ENCODE measurements around the gene ANKRD61.
"Not testable (repeated sequence)": the region's sequence is repeated elsewhere in the genome, so short reads cannot be mapped to it uniquely, and the experiment has no call there.

Gene ANKRD61

DNA sequence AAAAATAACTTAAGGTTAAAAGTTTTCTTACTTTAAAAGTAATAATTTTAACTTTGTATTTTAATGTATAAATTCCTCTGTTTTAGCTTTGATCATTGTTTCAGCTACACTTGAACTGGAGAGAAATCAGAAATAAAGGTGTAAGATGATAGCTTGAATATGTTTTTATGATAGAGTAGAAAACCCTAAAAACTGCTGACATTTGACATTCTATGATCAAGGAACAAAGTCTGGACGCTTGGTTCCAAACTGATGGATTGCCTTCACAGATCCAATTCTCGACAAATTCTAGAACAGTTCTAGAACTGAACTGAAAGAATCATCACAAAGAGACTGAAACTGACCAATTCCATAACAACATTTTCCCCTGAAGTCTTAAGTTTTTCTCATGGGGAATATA lies at the start of gene ANKRD61:
TSS of gene ANKRD61 (plus strand) at position 389 of the 400 bp plus-strand sequence. CDS start at position 389, 0 bp downstream.
- no peak for DNase-seq

DNA sequence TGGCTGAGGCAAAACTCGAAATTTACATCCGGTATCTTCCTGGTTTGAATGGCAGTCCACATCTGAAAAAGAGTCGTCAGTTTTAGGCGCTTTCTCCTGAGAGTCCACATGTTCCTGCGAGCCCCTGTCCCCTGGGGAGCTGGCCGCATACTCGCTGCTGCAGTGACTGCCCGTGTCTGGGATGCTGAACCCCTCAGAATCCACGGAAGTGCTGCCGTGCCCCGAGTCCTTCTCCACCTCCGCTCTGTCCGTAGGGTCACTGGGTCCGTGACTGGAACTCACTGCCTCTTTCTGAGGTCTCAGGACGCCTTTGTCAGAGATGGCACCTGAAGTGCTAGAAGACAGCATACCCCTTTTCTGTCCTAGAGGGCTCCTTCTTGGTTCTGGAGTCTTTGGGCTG lies 44.1 kb upstream of the ANKRD61 start:
- DNase-seq, result not testable (repeated sequence)

- peak in 1 of 2 experiments; percentile 58 for DNase-seq
Observed at GRCh38 chr7:5997210-5997808, 33.9 kb upstream of the ANKRD61 start.

DNA sequence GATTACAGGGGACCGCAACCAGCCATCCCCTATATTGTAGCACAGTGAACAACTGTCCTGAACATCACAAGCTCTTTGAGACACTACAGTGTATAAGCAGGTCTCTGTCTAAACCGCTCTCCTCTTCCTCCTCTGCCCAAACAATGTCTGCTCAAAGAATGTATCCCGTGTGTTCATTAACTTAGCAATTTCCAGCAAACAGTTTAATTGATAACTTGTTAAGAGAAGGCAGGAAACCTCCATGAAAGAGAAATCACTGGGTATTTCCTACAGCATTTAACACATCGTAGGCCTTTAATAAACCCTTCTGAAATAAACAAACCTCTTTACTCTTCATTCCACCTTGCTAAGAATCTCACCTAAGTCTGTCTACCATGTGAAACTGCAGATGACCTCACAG lies 23.8 kb upstream of the ANKRD61 start:
- DNase-seq, result no peak

DNA sequence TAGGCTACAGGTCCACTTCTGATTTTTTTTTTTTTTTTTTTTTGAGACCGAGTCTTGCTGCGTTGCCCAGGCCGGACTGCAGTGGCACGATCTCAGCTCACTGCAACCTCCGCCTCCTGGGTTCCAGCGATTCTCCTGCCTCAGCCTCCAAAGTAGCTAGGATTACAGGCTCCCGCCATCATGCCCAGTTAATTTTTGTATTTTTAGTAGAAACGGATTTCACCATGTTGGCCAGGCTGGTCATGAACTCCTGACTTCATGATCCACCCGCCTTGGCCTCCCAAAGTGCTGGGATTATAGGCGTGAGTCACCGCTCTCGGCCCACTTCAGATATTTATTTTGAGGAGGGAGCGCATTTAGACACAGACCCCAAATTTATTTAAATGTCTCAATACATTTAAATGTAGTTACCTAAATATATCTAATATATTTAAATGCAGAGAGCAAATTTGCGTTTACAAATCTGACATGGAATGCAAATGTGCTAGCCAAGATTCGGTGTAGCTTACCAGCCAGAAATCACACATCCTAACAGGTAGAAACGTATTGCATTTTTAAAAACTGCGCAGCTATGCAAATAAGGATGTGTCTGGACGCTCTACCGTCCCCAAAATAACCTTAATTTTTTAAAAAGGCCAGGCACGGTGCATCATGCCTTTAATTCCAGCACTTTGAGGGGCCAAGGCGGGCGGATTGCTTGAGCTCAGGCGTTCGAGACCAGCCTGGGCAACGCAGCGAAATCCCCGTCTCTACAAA lies 23.2 kb upstream of the ANKRD61 start:
- DNase-seq, result not testable (repeated sequence)

DNA sequence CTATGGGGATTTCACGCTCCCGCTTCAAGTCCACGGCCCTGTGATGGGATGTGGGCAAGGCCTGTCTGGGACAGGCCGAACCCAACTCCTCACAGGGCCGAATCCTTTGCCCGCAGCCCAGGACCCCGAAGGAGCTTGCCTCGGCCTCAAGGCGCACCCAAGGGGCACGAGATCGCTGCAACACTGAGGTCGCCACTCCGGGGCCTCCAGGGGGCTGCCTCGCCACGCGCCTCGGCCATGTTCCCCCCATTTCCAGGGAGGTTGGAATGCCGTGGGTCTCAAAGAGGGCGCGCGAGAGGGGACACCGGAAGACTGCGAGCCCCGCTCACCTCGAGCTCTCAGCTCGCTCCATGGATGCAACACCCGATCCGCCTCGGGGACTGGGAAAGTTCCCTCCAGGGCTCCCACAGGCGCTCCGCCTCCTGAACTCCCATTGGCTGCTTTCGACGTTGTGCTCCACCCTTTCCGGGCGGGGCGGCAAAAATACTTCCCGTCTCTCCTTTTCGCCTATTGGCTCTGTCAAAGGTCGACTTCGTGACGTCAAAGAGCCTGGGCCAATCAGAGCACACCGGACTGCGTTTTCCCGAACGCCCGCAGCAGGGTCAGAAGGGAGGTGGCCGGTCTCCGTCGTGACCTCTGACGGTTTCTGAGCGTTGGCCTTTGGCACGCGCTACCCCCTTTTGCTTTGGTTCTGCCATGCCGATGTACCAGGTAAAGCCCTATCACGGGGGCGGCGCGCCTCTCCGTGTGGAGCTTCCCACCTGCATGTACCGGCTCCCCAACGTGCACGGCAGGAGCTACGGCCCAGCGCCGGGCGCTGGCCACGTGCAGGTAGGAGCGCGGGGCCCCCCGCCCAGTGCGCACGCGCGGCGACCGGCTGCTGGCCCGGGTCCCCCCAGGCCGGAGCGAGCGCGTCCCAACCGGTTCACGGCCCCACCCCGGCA lies 22.2 kb upstream of the ANKRD61 start, which contains the start of the genes AIMP2 and PMS2:
TSS of gene AIMP2 (plus strand) at position 605 of the 944 bp plus-strand sequence. CDS start at position 697, 92 bp downstream.
TSS of gene PMS2 (minus strand) at position 382 of the 944 bp plus-strand sequence. CDS start at position 352, 30 bp downstream.
- peak; percentile 97 to 99 for DNase-seq

- DNase-seq, result not testable (repeated sequence)
Observed at GRCh38 chr7:6010370-6010769, 20.8 kb upstream of the ANKRD61 start.

GRCh38 chr7:6011541-6011940 lies 19.6 kb upstream of the ANKRD61 start:
- no peak for DNase-seq

GRCh38 chr7:6012355-6013104 lies 18.6 kb upstream of the ANKRD61 start:
- DNase-seq, result no peak

- peak; percentile 68 to 85 for DNase-seq
Observed at GRCh38 chr7:6015917-6016652, 15.1 kb upstream of the ANKRD61 start.

DNA sequence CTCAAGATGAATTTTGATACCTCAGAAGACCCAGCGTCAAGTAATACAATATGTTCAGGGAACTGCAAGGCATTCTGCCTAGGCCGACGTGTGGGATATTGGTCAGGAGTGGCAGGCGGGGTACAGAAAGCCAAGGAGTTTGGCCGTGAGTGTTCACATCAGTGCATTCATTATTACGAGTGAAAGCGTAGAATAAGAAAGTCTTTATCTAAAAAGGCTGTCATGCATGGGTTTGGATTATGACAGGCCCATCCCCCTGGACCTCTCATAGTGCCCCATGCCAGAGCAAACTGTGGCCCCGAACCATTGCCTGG lies 14.6 kb upstream of the ANKRD61 start:
- no peak for DNase-seq

GRCh38 chr7:6020371-6021286 lies 10.5 kb upstream of the ANKRD61 start:
- no peak for DNase-seq

GRCh38 chr7:6022707-6023106 lies 8.5 kb upstream of the ANKRD61 start:
- DNase-seq, result no peak

GRCh38 chr7:6023974-6024435 lies 7.2 kb upstream of the ANKRD61 start:
- DNase-seq, result no peak

GRCh38 chr7:6026011-6026819 lies 5.0 kb upstream of the ANKRD61 start:
- DNase-seq, result peak; percentile 24 to 59

DNA sequence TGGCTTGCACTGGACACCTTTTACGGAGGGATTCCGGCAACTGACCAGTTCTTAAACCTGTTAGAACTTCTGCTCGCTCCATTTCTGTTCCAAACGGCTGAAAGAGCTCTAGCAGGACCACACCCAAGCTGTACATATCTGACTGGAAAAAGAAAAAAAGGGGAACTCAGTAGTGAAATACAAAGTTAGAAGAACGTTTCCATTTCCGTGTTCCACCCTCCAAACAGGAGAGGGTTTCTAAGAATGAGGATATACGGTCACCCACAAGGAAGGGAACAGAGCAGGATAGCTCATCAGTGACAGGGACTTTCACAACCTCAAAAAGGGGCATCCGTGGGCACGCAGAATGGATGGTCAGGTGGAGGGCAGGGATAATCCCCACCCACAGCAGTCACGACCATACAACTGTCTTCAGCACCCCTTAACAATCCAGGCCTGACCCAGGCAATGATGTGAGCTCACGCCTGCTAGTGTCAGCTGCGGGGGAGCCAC lies 4.3 kb upstream of the ANKRD61 start:
- no peak for DNase-seq

GRCh38 chr7:6027806-6028365 lies 3.3 kb upstream of the ANKRD61 start:
- no peak for DNase-seq

DNA sequence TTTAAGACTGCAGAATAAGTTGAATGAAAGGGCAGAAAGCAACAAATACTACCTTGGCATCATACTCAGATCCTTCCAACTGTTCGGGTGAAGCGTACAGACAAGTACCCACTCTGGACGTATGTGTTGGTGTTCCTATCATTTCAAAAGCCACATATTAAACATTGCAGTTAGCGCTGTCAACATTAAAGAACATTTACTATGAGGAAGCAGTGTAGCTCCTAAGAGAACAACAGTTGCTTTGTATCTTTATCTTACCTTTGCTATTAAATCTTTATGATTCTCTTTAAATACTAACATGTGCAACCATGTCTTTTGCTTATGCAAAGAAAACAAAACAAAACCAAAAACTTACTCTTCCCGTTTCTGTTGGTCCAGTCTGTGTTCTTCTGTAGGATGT lies 2.6 kb upstream of the ANKRD61 start:
- no peak for DNase-seq

GRCh38 chr7:6031567-6031966 lies 391 bp downstream of the ANKRD61 start:
- no peak for DNase-seq
